Neural cell (in vitro differentiated cells): ENCODE data around the gene SELENOI. TPM values are rescaled to one million over a fixed set of nuclear protein-coding genes. Genes with fewer than 3 reads are reported as not detected.

ENCODE experiments used
- polyA plus RNA-seq: library from polyadenylated mRNA; depleted of rRNA; stranded (reverse); fragments of >200 nt; gene quantifications from 2 replicates; pipeline ENCODE4 v1.2.3, GENCODE V29; 2014

The SELENOI gene
- polyA plus RNA-seq, 1 donor from 2014 or later = 25.2 TPM

Other genes starting within 250 kb of the SELENOI start
- 3.2 and 3.9 TPM in 2 replicates for gene GAREM2, start 173.1 kb upstream of the SELENOI start, polyA plus RNA-seq
- 34.3 and 40.0 TPM in 2 replicates for gene HADHA, start 101.5 kb upstream of the SELENOI start, polyA plus RNA-seq
- gene HADHB, start 101.2 kb upstream of the SELENOI start, polyA plus RNA-seq = 30.1 and 30.5 TPM in 2 replicates
- gene ADGRF3, start 646 bp downstream of the SELENOI start, polyA plus RNA-seq = 0.12 and 0.42 TPM in 2 replicates
- 0.16 TPM in 1 of 2 replicates, not detected in the other for gene DRC1, start 55.8 kb downstream of the SELENOI start, polyA plus RNA-seq
- gene OTOF, start 132.0 kb downstream of the SELENOI start, polyA plus RNA-seq = not detected in 2 replicates